ENCODE results near the gene TEK. TPM values are rescaled to one million over a fixed set of nuclear protein-coding genes. Genes with fewer than 3 reads are reported as not detected.
"Not testable (repeated sequence)": the region's sequence is repeated elsewhere in the genome, so short reads cannot be mapped to it uniquely, and the experiment has no call there.

TEK gene
- total RNA-seq, 1 donor from 2014 or later, result 2.7 TPM

DNA sequence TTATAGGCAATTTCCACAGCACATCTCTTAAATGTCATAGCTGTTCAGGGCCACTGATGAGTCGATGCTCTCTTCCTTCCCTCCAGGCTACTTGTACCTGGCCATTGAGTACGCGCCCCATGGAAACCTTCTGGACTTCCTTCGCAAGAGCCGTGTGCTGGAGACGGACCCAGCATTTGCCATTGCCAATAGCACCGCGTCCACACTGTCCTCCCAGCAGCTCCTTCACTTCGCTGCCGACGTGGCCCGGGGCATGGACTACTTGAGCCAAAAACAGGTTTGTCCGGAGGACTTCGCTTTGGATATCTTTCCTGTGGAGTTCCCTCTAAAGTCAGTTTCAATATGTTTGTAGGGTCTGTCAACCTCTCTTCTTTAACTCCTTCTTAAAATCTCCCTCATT lies 103.6 kb downstream of the TEK start:
- no peak for DNase-seq (ENCODE audit: low spot score)
- no peak overlapping the region for H3K4me3 Mint-ChIP-seq (ENCODE audit: unreplicated experiment)
- no peaks in the 10 kb centered on the region for H3K9me3 Mint-ChIP-seq (ENCODE audit: low read depth)
- TF ChIP-seq, protein P1, sequence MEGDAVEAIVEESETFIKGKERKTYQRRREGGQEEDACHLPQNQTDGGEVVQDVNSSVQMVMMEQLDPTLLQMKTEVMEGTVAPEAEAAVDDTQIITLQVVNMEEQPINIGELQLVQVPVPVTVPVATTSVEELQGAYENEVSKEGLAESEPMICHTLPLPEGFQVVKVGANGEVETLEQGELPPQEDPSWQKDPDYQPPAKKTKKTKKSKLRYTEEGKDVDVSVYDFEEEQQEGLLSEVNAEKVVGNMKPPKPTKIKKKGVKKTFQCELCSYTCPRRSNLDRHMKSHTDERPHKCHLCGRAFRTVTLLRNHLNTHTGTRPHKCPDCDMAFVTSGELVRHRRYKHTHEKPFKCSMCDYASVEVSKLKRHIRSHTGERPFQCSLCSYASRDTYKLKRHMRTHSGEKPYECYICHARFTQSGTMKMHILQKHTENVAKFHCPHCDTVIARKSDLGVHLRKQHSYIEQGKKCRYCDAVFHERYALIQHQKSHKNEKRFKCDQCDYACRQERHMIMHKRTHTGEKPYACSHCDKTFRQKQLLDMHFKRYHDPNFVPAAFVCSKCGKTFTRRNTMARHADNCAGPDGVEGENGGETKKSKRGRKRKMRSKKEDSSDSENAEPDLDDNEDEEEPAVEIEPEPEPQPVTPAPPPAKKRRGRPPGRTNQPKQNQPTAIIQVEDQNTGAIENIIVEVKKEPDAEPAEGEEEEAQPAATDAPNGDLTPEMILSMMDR (IDR thresholded peaks at IDR 0.05), result no peak
- peaks cover 20% of the 10 kb centered on the region for H3K36me3 Mint-ChIP-seq (ENCODE audit: low read depth)
- H3K4me1 Mint-ChIP-seq (ENCODE audit: low read depth), result no peaks in the 10 kb centered on the region
- H3K27me3 Mint-ChIP-seq (ENCODE audit: low read depth), result peaks cover 2% of the 10 kb centered on the region
- H3K27ac Mint-ChIP-seq (ENCODE audit: unreplicated experiment), result no peak overlapping the region

- Mint-ChIP-seq H3K9me3 (ENCODE audit: low read depth) (peaks cover 21% of the 10 kb centered on the region), H3K4me3 (ENCODE audit: unreplicated experiment) (no peak overlapping the region), H3K27ac (ENCODE audit: unreplicated experiment) (no peak overlapping the region), H3K36me3 (ENCODE audit: low read depth) (peaks cover 24% of the 10 kb centered on the region), H3K4me1 (ENCODE audit: low read depth) (no peaks in the 10 kb centered on the region), H3K27me3 (ENCODE audit: low read depth) (peaks cover 10% of the 10 kb centered on the region)
- TF ChIP-seq, protein P1 (IDR thresholded peaks at IDR 0.05), result no peak
- no peak for DNase-seq (ENCODE audit: low spot score)
Measured at GRCh38 chr9:27227192-27227591, 118.2 kb downstream of the TEK start.

DNA sequence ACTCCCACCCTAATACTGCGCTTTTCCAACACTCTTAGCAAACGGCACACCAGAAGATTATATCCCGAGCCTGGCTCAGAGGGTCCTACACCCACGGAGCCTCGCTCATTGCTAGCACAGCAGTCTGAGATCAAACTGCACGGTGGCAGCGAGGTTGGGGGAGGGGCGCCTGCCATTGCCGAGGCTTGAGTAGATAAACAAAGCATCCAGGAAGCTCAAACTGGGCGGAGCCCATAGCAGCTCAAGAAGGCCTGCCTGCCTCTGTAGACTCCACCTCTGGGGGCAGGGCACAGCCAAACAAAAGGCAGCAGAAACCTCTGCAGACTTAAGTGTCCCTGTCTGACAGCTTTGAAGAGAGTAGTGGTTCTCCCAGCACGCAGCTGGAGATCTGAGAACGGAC lies 130.6 kb downstream of the TEK start:
- not testable (repeated sequence) for DNase-seq (ENCODE audit: low spot score); H3K27ac Mint-ChIP-seq (ENCODE audit: unreplicated experiment); H3K4me1 Mint-ChIP-seq (ENCODE audit: low read depth); H3K4me3 Mint-ChIP-seq (ENCODE audit: unreplicated experiment); H3K27me3 Mint-ChIP-seq (ENCODE audit: low read depth)
- Mint-ChIP-seq H3K9me3 (ENCODE audit: low read depth) (peaks cover 48% of the 10 kb centered on the region), H3K36me3 (ENCODE audit: low read depth) (peaks cover 22% of the 10 kb centered on the region)

DNA sequence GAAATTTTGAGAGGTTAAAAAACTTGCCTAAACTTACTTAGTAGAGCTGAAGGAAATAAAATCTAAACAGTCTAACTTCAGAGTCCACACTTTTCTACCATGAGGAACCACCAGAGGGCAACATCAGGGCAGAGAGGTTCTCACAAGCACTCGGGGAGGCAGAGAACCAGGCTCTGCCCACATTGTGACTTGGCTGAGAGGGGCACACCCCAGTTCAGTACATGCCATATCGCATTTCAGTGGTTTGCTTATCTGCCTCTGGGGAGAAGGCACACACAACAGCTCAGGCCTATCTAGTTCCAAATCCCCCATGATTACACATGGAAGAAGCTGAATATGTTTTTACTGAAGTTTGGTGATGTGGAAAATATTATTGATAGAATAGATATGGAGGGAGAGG lies 138.7 kb downstream of the TEK start:
- Mint-ChIP-seq H3K4me3 (ENCODE audit: unreplicated experiment) (no peak overlapping the region), H3K4me1 (ENCODE audit: low read depth) (peaks cover 14% of the 10 kb centered on the region), H3K36me3 (ENCODE audit: low read depth) (peaks cover 1% of the 10 kb centered on the region), H3K9me3 (ENCODE audit: low read depth) (peaks cover 4% of the 10 kb centered on the region), H3K27me3 (ENCODE audit: low read depth) (no peaks in the 10 kb centered on the region), H3K27ac (ENCODE audit: unreplicated experiment) (peak overlapping the region; percentile 18)
- no peak for DNase-seq (ENCODE audit: low spot score)
- TF ChIP-seq, protein P1 (IDR thresholded peaks at IDR 0.05), result peak; percentile 82

DNA sequence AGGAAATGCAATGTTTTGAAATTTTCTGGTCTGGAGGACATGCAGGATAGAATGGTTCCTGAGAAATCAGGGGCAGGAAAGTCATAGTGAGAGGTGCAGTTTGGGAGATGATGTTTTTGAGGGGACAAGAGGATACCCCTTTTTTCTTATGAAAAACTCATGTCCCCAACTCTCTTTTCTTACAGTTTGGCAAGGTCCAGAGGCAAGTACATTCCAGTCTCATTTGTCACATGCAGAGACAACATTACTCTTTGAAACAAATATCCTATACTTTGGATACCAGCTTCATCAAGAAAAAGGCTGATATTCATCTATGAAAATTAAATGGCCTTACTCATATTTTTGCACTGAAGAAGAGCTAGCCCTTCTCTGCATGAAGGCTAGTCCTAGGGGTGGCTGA lies 139.7 kb downstream of the TEK start:
- Mint-ChIP-seq H3K27ac (ENCODE audit: unreplicated experiment) (peak overlapping the region; percentile 5), H3K27me3 (ENCODE audit: low read depth) (peaks cover 2% of the 10 kb centered on the region), H3K4me1 (ENCODE audit: low read depth) (peaks cover 14% of the 10 kb centered on the region), H3K4me3 (ENCODE audit: unreplicated experiment) (no peak overlapping the region), H3K9me3 (ENCODE audit: low read depth) (peaks cover 4% of the 10 kb centered on the region), H3K36me3 (ENCODE audit: low read depth) (peaks cover 1% of the 10 kb centered on the region)
- TF ChIP-seq, protein P1 (IDR thresholded peaks at IDR 0.05), result no peak
- DNase-seq (ENCODE audit: low spot score), result no peak

DNA sequence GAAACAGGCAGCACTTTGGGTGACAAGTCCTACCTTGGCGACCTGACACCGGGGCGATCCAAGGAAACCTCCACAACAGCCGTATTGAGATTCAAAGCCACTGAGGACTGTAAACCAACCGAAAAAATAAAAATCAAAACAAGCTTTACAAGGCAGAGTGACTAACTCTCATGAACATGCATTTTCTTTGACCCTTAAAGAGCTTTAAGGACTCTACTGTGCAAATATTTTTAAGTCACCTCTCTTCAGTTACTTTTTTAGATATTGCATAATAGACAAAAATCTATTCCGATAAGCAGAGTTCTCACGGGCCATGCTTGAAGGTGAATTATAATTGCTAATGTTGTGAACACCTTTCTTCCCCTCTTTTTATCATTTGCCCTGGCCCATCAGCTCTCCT lies 149.6 kb downstream of the TEK start:
- peaks cover 6% of the 10 kb centered on the region for H3K9me3 Mint-ChIP-seq (ENCODE audit: low read depth)
- H3K27ac Mint-ChIP-seq (ENCODE audit: unreplicated experiment), result no peak overlapping the region
- H3K27me3 Mint-ChIP-seq (ENCODE audit: low read depth), result peaks cover 2% of the 10 kb centered on the region
- no peak overlapping the region for H3K4me3 Mint-ChIP-seq (ENCODE audit: unreplicated experiment)
- DNase-seq (ENCODE audit: low spot score), result no peak
- H3K4me1 Mint-ChIP-seq (ENCODE audit: low read depth), result peaks cover 4% of the 10 kb centered on the region
- H3K36me3 Mint-ChIP-seq (ENCODE audit: low read depth), result no peaks in the 10 kb centered on the region
- TF ChIP-seq, protein P1 (IDR thresholded peaks at IDR 0.05), result no peak

All from chondrocyte (in vitro differentiated cells).